Measurements from ENCODE around the gene ACTN2. TPM values are rescaled to one million over a fixed set of nuclear protein-coding genes. Genes with fewer than 3 reads are reported as not detected.

ACTN2 gene
- total RNA-seq, 1 donor from 2014 or later, result 10.5 TPM

GRCh38 chr1:236705771-236706170, 19.5 kb downstream of the ACTN2 start:
- no peak for DNase-seq (ENCODE audit: low spot score in 2 of 2)
- intact Hi-C loops (cut with DNase I), result no loop called here
- no peaks in the 10 kb centered on the region for H3K9me3 ChIP-seq
- TF ChIP-seq CTCF (IDR thresholded peaks at IDR 0.05), result no peak
- no peaks in the 10 kb centered on the region for H3K36me3 ChIP-seq
- H3K4me3 ChIP-seq, result no peak overlapping the region
- no peak overlapping the region for H3K27ac ChIP-seq
- no peaks in the 10 kb centered on the region for H3K27me3 ChIP-seq
- H3K4me1 ChIP-seq, result peaks cover 0 to 13% of the 10 kb centered on the region in 2 donors

- Histone ChIP-seq H3K27me3 (no peaks in the 10 kb centered on the region), H3K36me3 (no peaks in the 10 kb centered on the region), H3K4me3 (no peak overlapping the region), H3K27ac (no peak overlapping the region), H3K9me3 (no peaks in the 10 kb centered on the region), H3K4me1 (peaks cover 0 to 9% of the 10 kb centered on the region in 2 donors)
- intact Hi-C loops (cut with DNase I), result no loop called here
- no peak for DNase-seq (ENCODE audit: low spot score in 2 of 2)
- no peak for TF ChIP-seq CTCF (IDR thresholded peaks at IDR 0.05)
Measured at GRCh38 chr1:236706183-236706582, 19.9 kb downstream of the ACTN2 start.

- Histone ChIP-seq H3K9me3 (no peaks in the 10 kb centered on the region), H3K36me3 (no peaks in the 10 kb centered on the region), H3K27me3 (no peaks in the 10 kb centered on the region), H3K27ac (no peak overlapping the region), H3K4me3 (no peak overlapping the region), H3K4me1 (no peaks in the 10 kb centered on the region)
- intact Hi-C loops (cut with DNase I), result no loop called here
- no peak for TF ChIP-seq CTCF (IDR thresholded peaks at IDR 0.05)
- DNase-seq (ENCODE audit: low spot score in 2 of 2), result no peak
Measured at GRCh38 chr1:236710328-236710892, 24.1 kb downstream of the ACTN2 start.

- H3K4me1 ChIP-seq, result peaks cover 3 to 20% of the 10 kb centered on the region in 2 donors
- DNase-seq (ENCODE audit: low spot score in 2 of 2), result no peak
- H3K27me3 ChIP-seq, result no peaks in the 10 kb centered on the region
- intact Hi-C loops (cut with DNase I), result loop anchor here (5.0 kb wide), 1 partner anchor 109 kb away; no protein-coding TSS in a partner anchor
- no peak for TF ChIP-seq CTCF (IDR thresholded peaks at IDR 0.05)
- no peaks in the 10 kb centered on the region for H3K9me3 ChIP-seq
- H3K36me3 ChIP-seq, result peaks cover 0 to 5% of the 10 kb centered on the region in 2 donors
- peak overlapping the region; percentile 41 to 48 for H3K27ac ChIP-seq
- no peak overlapping the region for H3K4me3 ChIP-seq
Measured at GRCh38 chr1:236716160-236716559, 29.9 kb downstream of the ACTN2 start.

GRCh38 chr1:236717811-236718210, 31.5 kb downstream of the ACTN2 start:
- TF ChIP-seq CTCF (IDR thresholded peaks at IDR 0.05), result no peak
- DNase-seq (ENCODE audit: low spot score in 2 of 2), result no peak
- Histone ChIP-seq H3K4me1 (peaks cover 3 to 20% of the 10 kb centered on the region in 2 donors), H3K27me3 (no peaks in the 10 kb centered on the region), H3K4me3 (peak overlapping the region in 1 of 2 donors; percentile 21), H3K9me3 (no peaks in the 10 kb centered on the region), H3K36me3 (peaks cover 5 to 8% of the 10 kb centered on the region in 2 donors), H3K27ac (peak overlapping the region; percentile 25 to 66)
- intact Hi-C loops (cut with DNase I), result loop anchor here (1.0 to 5.0 kb wide), 2 partner anchors 48 to 111 kb away; no protein-coding TSS in a partner anchor

Data from ascending aorta (tissue), 2 donors.